ENCODE measurements around the gene FCHSD2. TPM values are rescaled to one million over a fixed set of nuclear protein-coding genes. Genes with fewer than 3 reads are reported as not detected.

FCHSD2 gene
- total RNA-seq, 1 donor from 2014 or later: 69.5 TPM

DNA sequence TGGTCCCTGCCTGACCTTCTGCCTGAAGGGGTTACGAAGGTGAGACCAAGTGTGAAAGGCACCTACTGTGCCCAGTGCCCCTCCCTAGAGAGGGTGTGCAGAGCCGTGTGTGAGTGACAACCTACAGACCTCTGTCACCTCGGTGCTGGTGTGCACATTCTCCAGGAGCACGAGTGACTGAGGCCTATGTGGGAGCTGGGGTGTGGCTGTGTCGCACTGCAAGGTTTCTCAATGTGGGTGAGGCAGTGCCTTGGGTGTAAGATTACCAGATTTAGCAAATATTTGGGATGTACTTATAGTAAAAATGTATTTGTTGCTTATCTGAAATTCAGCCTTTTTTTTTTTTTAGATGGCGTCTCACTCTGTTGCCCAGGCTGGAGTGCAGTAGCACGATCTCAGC, 353.9 kb downstream of the FCHSD2 start:
- Mint-ChIP-seq H3K4me3 (ENCODE audit: unreplicated experiment) (no peak overlapping the region), H3K27me3 (ENCODE audit: low read depth) (no peaks in the 10 kb centered on the region), H3K36me3 (ENCODE audit: low read depth) (no peaks in the 10 kb centered on the region), H3K27ac (ENCODE audit: unreplicated experiment) (no peak overlapping the region), H3K4me1 (ENCODE audit: low read depth) (peaks cover 40% of the 10 kb centered on the region), H3K9me3 (ENCODE audit: low read depth) (no peaks in the 10 kb centered on the region)
- DNase-seq (ENCODE audit: low spot score): no peak
- TF ChIP-seq CTCF (IDR thresholded peaks at IDR 0.05): no peak

GRCh38 chr11:72787216-72788104, 354.7 kb downstream of the FCHSD2 start:
- Mint-ChIP-seq H3K27me3 (ENCODE audit: low read depth) (no peaks in the 10 kb centered on the region), H3K4me1 (ENCODE audit: low read depth) (peaks cover 39% of the 10 kb centered on the region), H3K4me3 (ENCODE audit: unreplicated experiment) (no peak overlapping the region), H3K9me3 (ENCODE audit: low read depth) (no peaks in the 10 kb centered on the region), H3K36me3 (ENCODE audit: low read depth) (no peaks in the 10 kb centered on the region), H3K27ac (ENCODE audit: unreplicated experiment) (no peak overlapping the region)
- DNase-seq (ENCODE audit: low spot score): no peak
- no peak for TF ChIP-seq CTCF (IDR thresholded peaks at IDR 0.05)

Other genes starting within 250 kb of the FCHSD2 start
- 0.32 TPM in 1 of 3 replicates, not detected in the others for gene P2RY2, start 76.0 kb upstream of the FCHSD2 start, total RNA-seq
- gene P2RY6, start 130.0 kb upstream of the FCHSD2 start, total RNA-seq: 0.20 TPM in 1 of 3 replicates, not detected in the others
- gene ARHGEF17, start 166.0 kb upstream of the FCHSD2 start, total RNA-seq: 82.4 to 114 TPM (median 113 TPM) in 3 replicates
- 3.5 to 4.5 TPM (median 3.5 TPM) in 3 replicates for gene RELT, start 234.1 kb upstream of the FCHSD2 start, total RNA-seq